Loucy (cell line): ENCODE data around the gene ATF7IP.

Experiments used
- H2AFZ ChIP-seq: fragments of 200-600 bp; sonication (generic); 2 replicates; pipeline ENCODE4 v1.6.0; 2016; ENCODE audit warnings: antibody characterized with exemption, mild to moderate bottlenecking, low read length, moderate library complexity
- H3F3A ChIP-seq: fragments of 200-600 bp; 2 replicates; pipeline ENCODE4 v1.6.0; 2016; ENCODE audit warnings: antibody characterized with exemption, low read depth, mild to moderate bottlenecking
- H3K27me3 ChIP-seq: fragments of 200-600 bp; sonication (generic); 2 replicates; pipeline ENCODE4 v1.6.1; 2014; ENCODE audit warnings: low read length, mild to moderate bottlenecking; ENCODE audit not compliant: insufficient read depth, poor library complexity, severe bottlenecking
- H3K36me3 ChIP-seq: fragments of 200-600 bp; sonication (generic); 2 replicates; pipeline ENCODE4 v1.6.1; 2016; ENCODE audit warnings: low read length; ENCODE audit not compliant: insufficient read depth
- H3K4me1 ChIP-seq: fragments of 200-600 bp; sonication (generic); 2 replicates; pipeline ENCODE4 v1.5.1; 2014; ENCODE audit warnings: low read length, mild to moderate bottlenecking; ENCODE audit not compliant: insufficient read depth, poor library complexity, severe bottlenecking
- H3K4me2 ChIP-seq: fragments of 200-600 bp; sonication (generic); 2 replicates; pipeline ENCODE4 v1.6.0; 2014; ENCODE audit warnings: antibody characterized with exemption, low read length, low read depth, mild to moderate bottlenecking; ENCODE audit not compliant: poor library complexity, severe bottlenecking
- H3K4me3 ChIP-seq: fragments of 200-600 bp; sonication (generic); 2 replicates; pipeline ENCODE4 v1.5.1; 2014; ENCODE audit warnings: low read length, mild to moderate bottlenecking, mixed read lengths; ENCODE audit not compliant: poor library complexity, severe bottlenecking
- H3K79me2 ChIP-seq: fragments of 200-600 bp; sonication (generic); 2 replicates; pipeline ENCODE4 v1.6.1; 2014; ENCODE audit warnings: low read length; ENCODE audit not compliant: insufficient read depth
- H3K9ac ChIP-seq: fragments of 200-600 bp; sonication (generic); 2 replicates; pipeline ENCODE4 v1.6.0; 2014; ENCODE audit warnings: mild to moderate bottlenecking, low read depth, low read length, moderate library complexity; ENCODE audit not compliant: poor library complexity, severe bottlenecking
- H3K9me2 ChIP-seq: fragments of 200-600 bp; sonication (generic); replicated peaks from 2 replicates; pipeline ENCODE4 v1.6.1; 2016; ENCODE audit warnings: low read depth, low read length, mixed read lengths
- H3K9me3 ChIP-seq: fragments of 200-600 bp; sonication (generic); 2 replicates; pipeline ENCODE4 v1.6.1; 2014; ENCODE audit warnings: mild to moderate bottlenecking, antibody characterized with exemption, low read length, low read depth; ENCODE audit not compliant: insufficient read depth
- H4K20me1 ChIP-seq: fragments of 200-600 bp; sonication (generic); 2 replicates; pipeline ENCODE4 v1.6.0; 2014; ENCODE audit warnings: antibody characterized with exemption, low read length, mild to moderate bottlenecking; ENCODE audit not compliant: insufficient read depth, poor library complexity, severe bottlenecking
- EZH2phosphoT487 ChIP-seq: fragments of 200-600 bp; IDR thresholded peaks from 2 replicates; pipeline ENCODE4 v1.6.1; 2018; ENCODE audit warnings: antibody characterized with exemption, mild to moderate bottlenecking, moderate library complexity, borderline replicate concordance
- TF ChIP-seq, protein P1 (sequence below): fragments of 200-600 bp; sonication (generic); conservative IDR thresholded peaks from 2 replicates; pipeline ENCODE4 v1.5.1; 2014; ENCODE audit warnings: mild to moderate bottlenecking, antibody characterized with exemption, low read length

The ATF7IP gene

GRCh38 chr12:14322403-14322802 is 43.1 kb upstream of the ATF7IP start:
- no peaks in the 10 kb centered on the region for H4K20me1 ChIP-seq
- no peaks in the 10 kb centered on the region for H3K9me2 ChIP-seq
- H2AFZ ChIP-seq = no peak overlapping the region
- H3K36me3 ChIP-seq = no peaks in the 10 kb centered on the region
- no peaks in the 10 kb centered on the region for H3K9me3 ChIP-seq
- H3K4me3 ChIP-seq = no peak overlapping the region
- no peaks in the 10 kb centered on the region for H3K79me2 ChIP-seq
- no peaks in the 10 kb centered on the region for H3K27me3 ChIP-seq
- no peak overlapping the region for H3K4me2 ChIP-seq
- H3F3A ChIP-seq = no peaks in the 10 kb centered on the region
- TF ChIP-seq EZH2phosphoT487 = no peak
- TF ChIP-seq, protein P1, sequence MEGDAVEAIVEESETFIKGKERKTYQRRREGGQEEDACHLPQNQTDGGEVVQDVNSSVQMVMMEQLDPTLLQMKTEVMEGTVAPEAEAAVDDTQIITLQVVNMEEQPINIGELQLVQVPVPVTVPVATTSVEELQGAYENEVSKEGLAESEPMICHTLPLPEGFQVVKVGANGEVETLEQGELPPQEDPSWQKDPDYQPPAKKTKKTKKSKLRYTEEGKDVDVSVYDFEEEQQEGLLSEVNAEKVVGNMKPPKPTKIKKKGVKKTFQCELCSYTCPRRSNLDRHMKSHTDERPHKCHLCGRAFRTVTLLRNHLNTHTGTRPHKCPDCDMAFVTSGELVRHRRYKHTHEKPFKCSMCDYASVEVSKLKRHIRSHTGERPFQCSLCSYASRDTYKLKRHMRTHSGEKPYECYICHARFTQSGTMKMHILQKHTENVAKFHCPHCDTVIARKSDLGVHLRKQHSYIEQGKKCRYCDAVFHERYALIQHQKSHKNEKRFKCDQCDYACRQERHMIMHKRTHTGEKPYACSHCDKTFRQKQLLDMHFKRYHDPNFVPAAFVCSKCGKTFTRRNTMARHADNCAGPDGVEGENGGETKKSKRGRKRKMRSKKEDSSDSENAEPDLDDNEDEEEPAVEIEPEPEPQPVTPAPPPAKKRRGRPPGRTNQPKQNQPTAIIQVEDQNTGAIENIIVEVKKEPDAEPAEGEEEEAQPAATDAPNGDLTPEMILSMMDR = no peak
- H3K4me1 ChIP-seq = no peaks in the 10 kb centered on the region
- H3K9ac ChIP-seq = no peak overlapping the region

DNA sequence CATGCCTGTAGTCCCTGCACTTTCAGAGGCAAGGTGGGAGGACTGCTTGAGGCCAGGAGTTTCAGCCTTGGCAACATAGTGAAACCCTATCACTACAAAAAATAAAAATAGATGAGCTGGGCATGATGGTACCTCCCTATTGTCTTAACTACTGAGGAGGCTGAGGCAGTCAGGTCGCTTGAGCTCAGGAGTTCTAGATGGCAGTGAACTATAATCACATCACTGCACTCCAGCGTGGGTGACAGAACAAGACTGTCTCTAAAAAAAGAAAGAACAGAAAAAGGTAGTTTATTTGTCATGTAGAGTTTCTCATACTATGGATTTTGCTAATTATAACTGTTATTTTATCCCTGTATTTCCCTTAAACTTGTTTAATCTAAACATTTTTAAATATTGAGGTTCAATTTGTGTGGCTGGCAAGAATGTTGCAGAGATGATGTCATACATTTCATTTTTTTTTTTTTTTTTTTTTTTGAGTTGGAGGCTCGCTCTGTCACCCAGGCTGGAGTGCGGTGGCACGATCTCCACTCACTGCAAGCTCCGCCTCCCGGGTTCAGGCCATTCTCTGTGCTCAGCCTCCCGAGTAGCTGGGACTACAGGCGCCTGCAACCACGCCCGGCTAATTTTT is 39.7 kb upstream of the ATF7IP start:
- TF ChIP-seq, protein P1 = no peak
- H3K9me2 ChIP-seq = no peaks in the 10 kb centered on the region
- H3K79me2 ChIP-seq = no peaks in the 10 kb centered on the region
- no peak overlapping the region for H3K4me3 ChIP-seq
- H3K4me1 ChIP-seq = no peaks in the 10 kb centered on the region
- H3K27me3 ChIP-seq = no peaks in the 10 kb centered on the region
- no peaks in the 10 kb centered on the region for H4K20me1 ChIP-seq
- no peaks in the 10 kb centered on the region for H3K9me3 ChIP-seq
- H3K9ac ChIP-seq = no peak overlapping the region
- H2AFZ ChIP-seq = no peak overlapping the region
- no peaks in the 10 kb centered on the region for H3F3A ChIP-seq
- no peaks in the 10 kb centered on the region for H3K36me3 ChIP-seq
- H3K4me2 ChIP-seq = no peak overlapping the region

DNA sequence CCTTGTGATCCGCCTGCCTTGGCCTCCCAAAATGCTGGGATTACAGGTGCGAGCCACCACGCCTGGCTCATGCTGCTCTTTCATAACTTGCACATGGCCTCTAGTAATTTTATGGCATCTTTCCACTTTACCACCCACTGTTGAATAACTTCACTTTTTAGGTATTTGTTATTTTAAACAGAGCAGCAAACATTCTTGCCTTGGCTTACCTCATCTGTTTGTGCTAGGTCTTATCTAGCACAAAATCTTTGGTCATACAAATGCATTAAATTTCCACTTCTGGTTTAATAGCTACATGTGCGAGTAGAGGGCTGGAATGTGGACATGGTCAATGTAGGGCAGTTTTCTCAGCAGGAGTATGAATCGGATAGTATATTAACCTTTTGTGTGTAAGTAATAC is 38.8 kb upstream of the ATF7IP start:
- no peaks in the 10 kb centered on the region for H3K36me3 ChIP-seq
- no peak overlapping the region for H3K9ac ChIP-seq
- no peaks in the 10 kb centered on the region for H3K4me1 ChIP-seq
- H2AFZ ChIP-seq = no peak overlapping the region
- H3K27me3 ChIP-seq = no peaks in the 10 kb centered on the region
- no peaks in the 10 kb centered on the region for H3K9me2 ChIP-seq
- H3K9me3 ChIP-seq = no peaks in the 10 kb centered on the region
- no peaks in the 10 kb centered on the region for H4K20me1 ChIP-seq
- H3K4me3 ChIP-seq = no peak overlapping the region
- H3K79me2 ChIP-seq = no peaks in the 10 kb centered on the region
- TF ChIP-seq, protein P1 = no peak
- no peak for TF ChIP-seq EZH2phosphoT487
- H3F3A ChIP-seq = no peaks in the 10 kb centered on the region
- H3K4me2 ChIP-seq = no peak overlapping the region
